ENCODE data around the gene ADNP.

The ADNP gene

DNA sequence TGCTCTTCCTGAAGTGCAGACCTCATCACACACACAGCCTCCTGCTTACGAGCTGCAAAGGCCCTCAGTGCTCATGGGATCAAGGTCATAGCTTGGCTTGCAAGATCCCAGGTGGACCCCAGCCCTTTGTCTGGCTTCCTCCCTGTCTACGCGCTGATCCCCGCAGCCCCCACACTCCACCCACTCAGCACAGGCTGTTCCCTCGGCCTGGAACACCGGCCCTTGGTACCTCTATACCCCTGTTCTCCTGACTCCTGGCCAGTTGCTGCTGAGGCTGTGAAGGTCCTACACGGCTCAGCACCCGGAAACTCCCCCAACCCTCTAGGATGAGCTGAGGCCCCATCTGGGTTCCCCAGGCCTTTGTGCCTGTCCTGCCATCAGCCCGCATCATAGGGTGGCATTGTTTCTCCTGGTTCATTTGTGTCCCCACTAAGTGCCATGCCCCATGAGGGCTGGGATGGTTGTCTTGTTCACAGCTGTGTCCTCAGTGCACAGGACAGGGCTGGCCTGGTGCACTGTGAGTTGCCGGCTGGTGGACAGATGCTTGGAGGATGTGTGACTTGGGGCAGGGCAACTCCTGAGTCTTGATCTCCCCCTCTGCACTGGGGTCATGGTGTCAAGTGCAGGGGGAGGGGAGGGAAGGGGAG, 57.0 kb downstream of the ADNP start:
- DNase-seq (ENCODE audit: low read depth in 2 of 2): no peak

DNA sequence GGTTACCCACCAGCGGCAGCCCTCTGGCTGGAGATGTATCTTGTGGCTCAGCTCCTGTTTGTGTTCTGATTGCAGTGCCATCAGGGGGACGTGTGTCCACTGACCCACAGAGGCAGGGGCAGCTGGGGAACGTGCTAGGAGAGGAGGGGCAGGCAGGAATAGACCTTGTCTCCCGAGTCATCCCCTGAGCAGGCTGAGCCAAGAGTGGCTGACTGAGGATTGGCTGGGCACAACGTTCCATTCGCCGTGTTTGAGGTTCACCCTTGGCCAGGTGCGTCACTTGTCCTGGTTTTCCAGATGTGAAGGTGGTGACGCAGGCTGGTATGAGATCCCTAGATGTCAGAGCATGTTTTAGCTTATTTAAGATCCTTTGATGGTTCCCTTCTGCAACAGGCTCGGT, 57.7 kb downstream of the ADNP start:
- DNase-seq (ENCODE audit: low read depth in 2 of 2): no peak

DNA sequence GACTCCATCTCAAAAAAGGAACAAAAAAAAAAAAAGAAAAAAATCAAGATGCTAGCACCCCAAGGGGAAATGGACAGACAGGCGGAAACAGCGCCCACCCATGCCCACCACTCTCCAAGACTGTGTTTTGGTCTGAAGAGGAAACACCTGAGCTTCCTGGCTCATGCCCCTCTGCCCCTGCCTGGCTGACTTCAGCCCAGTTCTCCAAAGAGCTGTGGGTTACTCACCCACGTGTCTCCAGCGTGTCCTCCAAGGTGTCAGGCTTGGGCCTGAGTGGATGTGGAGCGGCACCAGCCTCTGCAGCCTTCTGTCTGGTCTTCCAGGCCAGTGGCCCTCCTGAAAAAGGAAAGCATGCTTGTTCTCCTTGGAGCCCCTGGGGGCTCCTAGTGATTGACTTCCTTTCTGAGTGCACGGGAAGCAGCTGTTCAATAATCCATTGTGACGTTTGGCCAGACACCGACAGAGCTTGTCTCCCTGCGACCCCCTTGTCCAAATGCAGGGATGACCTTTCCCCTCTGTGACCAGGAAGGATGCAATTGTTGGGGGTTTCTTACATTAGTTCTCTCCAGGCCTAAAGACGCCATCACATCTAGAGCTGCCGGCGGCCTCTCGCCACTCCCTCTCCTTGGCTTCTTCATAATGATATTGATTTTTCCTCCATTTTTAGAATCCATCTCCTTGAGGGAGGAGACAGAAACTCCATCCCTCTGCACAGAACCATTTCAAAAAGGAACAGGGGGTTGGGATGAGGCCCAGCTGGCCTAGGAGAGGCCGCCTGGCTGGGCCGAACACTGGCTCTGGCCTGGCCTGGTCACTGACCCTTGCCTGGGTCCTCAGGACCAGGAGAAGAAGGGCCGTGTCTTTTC, 58.4 kb downstream of the ADNP start:
- no peak for DNase-seq (ENCODE audit: low read depth in 2 of 2)

DNA sequence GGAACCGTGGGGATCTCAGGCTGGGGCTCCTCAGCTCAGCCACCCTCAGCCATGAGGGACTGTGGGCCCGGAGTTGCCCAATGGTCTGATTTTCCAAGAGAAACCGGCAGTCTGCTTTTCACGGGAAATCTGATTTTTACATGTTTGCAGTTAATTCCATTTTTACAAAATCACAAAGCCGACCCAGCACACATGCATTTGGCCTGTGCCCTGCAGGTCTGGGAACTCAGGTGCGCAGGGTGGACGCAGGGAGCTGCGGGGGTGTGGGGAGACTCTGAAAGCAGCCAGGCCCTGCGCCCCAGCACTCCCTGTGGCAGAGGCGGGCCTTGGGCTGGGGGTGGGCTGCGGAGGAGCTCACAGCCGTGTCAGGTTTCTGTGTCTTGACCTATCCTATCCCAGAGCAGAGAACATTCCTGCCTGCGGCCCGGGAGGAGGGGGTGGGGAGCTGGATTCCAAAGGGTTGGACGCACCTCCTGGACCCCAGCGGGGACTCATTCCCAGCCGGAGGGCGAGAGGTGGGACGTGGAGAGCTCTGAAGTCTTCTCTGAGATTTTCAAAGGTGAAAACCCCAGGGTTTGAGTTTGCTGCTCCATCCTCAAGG, 60.6 kb downstream of the ADNP start:
- no peak for DNase-seq (ENCODE audit: low read depth in 2 of 2)

DNA sequence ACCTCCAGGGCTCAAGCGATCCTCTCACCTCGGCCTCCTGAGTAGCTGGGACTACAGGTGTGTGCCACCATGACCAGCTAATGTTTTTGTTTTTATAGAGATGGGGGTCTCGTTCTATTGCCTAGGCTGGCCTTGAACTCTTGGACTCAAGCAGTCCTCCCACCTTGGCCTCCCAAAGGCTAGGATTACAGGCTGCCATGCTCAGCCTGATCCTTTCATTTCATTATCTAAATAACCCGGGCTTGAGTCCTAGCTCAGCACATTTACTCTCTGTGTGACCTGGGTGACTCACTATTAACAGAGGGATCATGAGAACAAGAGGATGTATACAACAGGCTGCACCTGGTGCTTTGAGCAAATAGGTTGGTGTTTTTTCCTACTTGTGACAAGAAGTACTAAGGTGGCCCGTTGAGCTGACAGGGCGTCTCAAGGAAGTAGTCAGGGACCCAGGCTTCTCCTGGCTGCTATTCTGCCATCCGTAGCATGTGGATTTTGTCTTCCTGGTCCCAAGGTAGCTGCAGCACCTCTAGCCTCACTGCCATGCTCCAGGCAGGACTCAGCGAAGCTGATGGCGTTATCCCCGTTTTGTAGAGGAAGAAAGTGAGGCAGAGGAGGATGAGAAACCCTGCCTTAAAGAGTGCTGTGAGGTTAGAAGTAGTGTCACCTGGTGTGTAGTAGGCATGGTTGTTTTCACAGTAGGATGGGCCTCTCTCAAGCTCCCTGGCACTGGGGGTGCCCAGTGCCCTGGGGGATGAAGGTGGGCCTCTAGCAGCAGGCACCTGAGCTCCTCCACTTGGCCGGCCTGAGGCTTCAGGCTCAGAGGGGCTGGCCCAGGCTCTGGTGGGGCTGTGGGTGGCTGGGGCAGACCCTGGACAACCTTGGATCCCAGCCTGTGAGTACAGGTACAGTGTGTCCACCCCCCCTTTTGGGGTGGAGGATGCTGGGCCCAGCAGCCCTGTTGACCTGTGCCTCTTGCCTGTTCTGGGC, 62.4 kb downstream of the ADNP start:
- no peak for DNase-seq (ENCODE audit: low read depth in 2 of 2)

DNA sequence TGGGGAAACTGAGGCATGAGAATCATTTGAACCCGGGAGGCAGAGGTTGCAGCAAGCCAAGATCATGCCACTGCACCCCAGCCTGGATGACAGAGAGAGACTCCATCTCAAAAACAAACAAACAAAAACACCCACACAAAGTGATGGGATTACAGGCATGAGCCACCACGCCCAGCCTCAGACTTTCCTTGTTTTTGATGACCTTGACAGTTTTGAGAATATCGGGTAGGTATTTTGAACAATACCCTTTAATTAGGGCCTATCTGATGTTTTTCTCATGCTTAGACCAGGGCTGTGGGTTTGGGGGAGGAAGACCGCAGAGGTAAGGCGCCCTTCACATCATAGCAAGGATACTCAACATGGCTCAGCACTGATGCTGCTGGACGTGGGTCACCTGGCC, 63.4 kb downstream of the ADNP start:
- DNase-seq (ENCODE audit: low read depth in 2 of 2): no peak

DNA sequence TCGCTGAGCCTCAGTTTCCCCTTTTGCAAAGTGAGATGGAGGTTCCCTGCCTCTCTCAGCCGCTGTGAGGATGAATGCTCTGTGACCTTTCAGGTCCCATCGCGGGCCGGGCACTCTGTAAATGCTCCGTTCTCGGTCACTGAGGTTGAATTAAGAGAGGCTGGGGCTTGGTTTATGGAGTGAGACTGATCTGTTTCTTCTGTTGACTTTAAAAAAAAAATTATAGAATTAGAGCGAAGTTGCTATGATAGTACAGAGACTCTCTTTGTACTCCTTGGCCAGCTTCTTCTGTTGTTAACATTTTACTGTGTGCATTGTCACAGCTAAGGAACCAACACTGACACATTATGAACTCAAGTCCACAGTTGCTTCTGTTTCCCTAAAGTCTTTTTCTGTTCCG, 64.4 kb downstream of the ADNP start:
- no peak for DNase-seq (ENCODE audit: low read depth in 2 of 2)

DNA sequence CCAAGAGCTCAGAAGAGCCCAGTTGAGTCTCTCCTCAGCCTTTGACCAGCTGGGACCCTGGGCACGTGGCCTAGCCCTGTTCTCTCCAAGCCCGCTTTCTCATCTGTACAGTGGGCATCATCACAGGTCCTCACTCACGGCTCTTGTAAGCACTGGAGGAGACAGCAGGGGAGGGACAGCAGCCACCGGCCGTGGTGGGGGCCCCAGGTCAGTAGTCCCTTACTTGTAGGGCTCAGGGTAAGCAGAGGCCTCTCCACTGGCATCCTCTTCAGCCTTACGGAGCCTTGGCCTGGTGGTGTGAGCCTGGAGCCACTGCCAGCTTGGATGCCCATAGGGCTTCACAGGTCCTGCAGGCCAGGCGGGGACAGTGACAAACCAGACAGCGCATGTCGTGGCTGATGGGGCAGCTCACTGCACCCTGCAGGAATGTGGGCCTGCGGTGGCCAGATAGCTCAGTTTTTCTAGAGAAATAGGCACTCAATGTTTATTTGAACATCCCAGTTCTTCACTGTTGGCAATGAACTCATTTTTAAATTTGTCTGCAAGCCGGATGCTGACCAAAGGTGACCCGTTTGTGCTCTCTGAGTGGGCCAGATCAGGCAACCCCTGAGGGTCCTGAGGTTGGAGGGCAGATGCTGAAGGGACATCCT, 65.1 kb downstream of the ADNP start:
- no peak for DNase-seq (ENCODE audit: low read depth in 2 of 2)

DNA sequence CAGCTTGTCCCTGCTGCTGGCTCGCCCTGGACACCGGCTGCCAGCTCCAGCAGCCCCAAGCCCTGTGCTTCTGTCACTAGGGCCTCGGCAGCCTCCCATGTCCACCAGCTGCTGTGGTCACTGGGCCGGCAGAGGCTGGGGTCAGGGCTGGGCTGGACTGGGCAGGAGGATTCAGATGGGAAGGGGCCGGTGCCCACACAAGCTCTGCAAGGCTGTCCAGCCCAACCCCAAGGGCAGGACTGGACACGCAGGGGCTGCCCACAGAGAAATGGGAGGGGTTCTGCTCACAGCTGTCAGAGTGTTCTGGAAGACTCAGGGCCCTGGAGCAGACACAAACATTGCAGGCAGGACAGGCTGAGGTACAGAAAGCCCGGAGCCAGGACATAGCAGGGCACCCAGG, 65.6 kb downstream of the ADNP start:
- no peak for DNase-seq (ENCODE audit: low read depth in 2 of 2)

DNA sequence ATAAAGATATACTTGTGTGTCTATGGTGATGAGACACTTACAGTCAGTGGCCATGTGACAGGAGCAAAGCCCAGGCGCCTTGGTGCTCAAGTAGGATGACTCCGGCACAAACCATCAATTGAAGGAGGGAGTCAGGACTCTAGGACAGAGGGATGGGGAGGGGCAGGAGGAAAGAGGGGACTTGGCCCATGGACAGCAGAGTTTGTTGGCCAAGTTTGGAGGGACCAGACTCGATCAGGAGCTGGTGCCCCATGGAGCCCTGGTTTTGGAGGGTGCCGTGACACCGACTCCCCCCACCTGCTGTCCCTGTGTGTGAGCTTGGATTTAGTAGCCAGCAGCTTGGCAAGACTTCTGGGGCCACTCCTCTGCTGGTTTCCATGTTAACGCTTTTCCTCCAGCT, 66.1 kb downstream of the ADNP start:
- no peak for DNase-seq (ENCODE audit: low read depth in 2 of 2)

DNA sequence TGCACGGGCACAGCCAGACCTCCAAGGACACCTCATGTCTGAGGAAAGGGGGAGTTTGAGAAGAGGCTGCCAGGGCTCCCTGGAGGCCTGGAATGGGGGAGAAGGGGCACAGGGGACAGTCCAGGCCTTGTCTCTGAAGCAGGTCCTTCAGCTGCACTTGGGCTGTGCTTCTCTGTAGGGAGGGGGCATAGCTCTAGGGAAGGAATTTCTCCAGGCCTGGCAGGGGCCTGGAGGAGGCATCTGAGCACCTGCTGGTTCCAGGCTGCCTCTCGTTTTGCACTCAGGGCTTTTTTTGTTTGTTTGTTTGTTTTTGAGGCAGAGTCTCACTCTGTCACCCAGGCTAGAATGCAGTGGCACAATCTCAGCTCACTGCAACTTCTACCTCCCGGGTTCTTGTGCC, 68.7 kb downstream of the ADNP start:
- no peak for DNase-seq (ENCODE audit: low read depth in 2 of 2)

DNA sequence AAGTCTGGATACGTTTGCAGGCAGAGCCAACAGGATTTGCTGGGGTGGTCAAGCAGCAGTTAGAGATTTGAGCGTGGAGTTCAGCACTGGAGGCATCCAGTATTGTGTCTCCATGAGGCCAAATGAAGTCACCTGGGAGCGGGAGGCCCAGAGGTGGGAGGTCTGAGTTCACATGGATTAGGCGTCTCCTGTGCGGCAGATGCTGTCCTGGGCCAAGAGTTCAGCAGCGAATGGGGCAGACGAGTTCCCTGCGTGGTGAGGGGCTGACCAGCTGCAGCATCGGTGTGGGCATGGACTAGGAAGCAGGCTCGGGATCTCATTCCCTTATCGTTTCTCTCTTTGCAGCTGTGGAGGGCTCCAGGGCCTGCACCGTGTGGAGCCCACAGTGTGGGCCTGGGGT, 70.2 kb downstream of the ADNP start:
- DNase-seq (ENCODE audit: low read depth in 2 of 2): no peak

DNA sequence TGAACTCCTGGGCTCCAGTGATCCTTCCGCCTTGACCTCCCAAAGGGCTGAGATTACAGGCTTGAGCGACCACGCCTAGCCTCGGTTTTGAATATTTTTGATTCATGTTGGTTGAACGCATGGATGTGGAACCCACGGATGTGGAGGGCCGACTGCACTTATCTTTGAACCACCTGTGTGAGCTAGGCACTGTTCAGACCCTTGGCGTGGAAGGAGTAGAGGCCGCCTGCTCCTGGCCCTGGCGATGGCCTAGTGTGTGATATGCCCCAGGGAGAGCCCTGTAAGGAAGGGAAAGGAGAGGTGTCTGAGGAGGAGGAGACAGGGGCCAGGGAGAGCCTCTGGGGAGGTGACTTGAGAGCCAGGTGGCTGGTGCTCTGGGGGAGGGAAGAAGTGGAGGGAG, 72.1 kb downstream of the ADNP start:
- DNase-seq (ENCODE audit: low read depth in 2 of 2): no peak

DNA sequence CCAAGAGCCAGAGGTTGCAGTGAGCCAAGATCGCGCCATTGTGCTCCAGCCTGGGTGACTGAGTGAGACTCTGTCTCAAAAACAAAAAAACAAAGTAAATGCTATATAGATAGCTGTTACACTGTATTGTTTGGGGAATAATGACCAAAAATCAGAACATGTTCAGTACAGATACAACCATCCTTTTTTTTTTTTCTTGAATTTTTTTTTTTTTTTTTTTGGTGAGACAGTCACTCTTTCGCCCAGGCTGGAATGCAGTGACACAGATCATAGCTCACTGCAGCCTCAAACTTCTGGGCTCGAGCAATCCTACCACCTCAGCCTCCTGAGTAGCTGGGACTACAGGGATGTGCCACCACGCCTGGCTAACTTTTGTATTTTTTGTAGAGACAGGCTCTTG, 72.7 kb downstream of the ADNP start:
- no peak for DNase-seq (ENCODE audit: low read depth in 2 of 2)

DNA sequence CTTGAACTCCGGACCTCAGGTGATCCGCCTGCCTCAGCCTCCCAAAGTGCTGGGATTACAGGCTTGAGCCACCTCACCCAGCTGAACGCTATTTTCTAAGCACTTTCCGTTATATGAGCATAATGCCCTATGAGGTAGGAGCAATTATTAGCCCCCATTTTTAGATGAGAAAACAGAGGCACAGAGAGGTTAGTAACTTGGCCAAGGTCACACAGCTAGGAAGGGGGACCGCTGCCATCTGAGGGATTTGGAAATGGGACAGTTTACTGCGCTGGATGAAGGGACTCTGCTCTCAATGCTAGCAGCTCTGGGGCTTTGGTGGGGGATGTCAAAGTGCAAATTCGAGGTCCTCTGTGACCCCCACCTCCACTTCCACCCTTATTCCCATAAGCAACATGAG, 73.9 kb downstream of the ADNP start:
- DNase-seq (ENCODE audit: low read depth in 2 of 2): no peak

DNA sequence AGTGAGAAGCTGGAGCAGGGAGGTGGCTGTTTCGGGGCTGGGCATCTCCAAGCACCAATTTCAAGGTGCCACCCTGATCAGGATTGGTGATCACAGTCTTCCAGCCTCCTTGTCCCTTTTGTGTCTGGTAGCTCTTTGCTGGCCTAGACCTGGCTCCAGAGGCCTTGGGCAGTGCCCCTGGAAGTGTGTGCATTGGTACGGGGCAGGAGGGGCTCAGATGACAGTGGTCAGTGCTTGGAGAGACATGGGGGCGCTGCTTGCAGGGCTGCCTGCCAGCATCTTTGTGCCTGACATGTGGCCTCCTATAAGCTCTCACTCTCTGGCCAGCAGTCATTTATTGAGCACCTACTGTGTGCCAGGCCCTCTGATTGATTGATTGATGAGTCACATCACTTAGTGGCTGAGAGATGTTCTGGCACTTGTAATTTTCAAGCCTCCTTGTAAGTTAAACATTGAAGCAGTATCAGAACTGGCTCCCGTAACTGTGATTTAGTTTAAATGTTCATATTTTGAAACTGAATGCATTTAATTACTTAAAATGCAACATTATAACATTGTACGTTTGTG, 74.7 kb downstream of the ADNP start:
- DNase-seq (ENCODE audit: low read depth in 2 of 2): no peak

DNA sequence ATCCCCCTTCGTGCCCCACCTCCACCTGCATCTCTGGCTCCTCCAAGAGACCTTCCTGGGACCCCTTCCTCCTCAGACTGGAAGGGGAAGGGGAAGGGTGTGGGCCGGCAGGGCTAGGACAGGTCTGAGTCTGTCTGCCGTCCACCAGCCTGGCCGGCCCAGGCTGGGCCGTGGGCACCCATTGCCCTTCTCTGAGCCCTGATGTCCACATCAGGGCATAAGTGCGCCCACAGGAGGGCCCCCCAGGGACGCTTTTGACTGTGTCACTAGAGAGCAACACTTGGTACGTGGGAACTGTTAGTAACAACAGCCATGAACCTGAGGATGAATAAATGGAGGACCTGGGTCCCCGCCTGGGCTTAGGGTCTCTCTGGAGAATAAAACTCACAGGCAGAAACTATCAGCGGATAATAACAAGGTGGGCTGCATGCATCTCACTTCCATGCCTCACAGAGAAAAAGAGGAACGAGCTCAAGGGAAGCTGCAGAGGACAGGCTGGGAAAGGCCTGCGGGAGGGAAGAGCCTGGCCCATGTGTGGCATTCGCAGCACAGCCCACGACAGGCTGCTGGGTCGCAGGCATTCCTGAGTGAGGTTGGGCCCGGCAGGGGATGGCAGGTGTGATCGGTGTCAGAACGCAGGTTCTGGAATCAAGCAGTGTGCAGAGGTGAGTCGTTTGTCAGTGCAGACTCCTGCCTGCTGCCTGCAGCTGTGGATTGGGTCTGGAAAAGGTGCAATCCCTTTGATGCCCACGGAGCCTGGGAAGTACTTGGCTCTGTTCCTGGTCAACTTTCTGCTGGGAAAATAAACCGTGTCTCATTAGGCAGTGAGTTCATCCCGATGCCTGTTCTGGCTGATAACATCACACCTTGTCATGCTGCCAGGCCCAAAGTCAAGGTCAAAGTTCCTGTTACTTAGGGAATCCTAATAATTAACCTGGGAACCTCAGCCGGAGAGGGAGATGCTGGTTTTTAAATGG, 75.5 kb downstream of the ADNP start:
- DNase-seq (ENCODE audit: low read depth in 2 of 2): no peak

DNA sequence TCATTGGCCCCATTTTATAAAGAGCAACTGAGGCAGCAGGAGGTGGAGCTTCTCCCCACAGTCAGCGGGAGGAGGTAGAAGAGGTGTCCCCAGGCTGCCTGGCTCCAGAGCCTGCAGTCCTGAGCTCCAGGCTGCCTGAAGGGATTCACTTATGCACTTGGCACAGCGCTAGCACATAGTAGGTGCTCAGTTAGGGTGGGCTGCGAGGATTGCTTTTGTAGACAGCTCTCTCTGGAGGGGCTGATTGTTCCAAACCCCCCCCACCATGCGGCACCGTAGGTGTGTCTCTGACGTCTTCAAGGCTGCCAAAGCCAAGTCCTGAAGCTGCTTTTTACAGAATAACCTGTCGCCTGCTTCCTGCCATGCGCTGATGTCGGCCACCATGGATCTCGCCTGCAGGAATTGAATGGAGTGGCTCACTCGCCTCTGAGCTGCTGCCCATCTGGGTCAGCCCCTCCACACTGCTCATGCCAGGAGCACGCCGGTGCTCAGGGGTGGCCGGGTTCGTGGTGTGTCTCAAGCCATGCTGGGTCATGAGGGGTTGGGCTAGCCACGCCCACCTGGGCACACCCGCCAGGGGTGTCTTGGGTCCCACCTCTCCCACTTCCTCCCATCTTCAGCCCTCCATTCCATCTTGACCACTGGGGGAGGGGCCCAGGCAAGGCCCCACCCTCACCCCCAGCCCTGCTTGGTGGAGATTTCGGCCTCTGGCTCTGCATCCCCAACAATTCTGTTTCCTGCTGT, 76.6 kb downstream of the ADNP start:
- no peak for DNase-seq (ENCODE audit: low read depth in 2 of 2)

DNA sequence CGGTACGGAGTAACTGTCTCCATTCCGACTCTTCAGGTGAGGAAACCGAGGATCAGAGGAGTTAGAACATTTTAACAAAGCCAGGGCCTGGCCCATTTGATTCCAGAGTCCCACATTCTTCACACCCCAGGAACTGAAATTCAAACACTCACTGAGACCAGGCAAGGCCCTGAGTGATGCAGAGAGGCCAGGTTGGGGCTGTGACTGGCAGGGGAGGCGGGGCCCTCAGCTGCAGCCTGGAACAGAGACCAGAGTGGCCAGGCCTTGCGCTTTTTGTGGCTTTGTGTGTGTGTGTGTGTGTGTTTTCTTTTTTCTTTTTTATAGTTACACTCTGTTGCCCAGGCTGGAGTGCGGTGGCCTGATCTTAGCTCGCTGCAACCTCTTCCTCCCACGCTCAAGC, 79.2 kb downstream of the ADNP start:
- no peak for DNase-seq (ENCODE audit: low read depth in 2 of 2)

All from stimulated activated CD8-positive, alpha-beta memory T cell treated with anti-CD3 and anti-CD28 coated beads, Interleukin-15, amount 100 ng/mL, for 4 hours (primary cell).